Activated T-cell treated with anti-CD3 and anti-CD28 coated beads, Interleukin-2, amount 50 U/mL, for 1 hour (primary cell): ENCODE results near the gene MYOG.

ENCODE experiments used
- DNase-seq: peaks from one replicate; pipeline ENCODE4 v3.0.0-alpha.2; 2020

MYOG gene

GRCh38 chr1:203045336-203045735, 40.5 kb downstream of the MYOG start:
- DNase-seq, result no peak

- DNase-seq, result no peak
Measured at GRCh38 chr1:203044546-203045250, 41.1 kb downstream of the MYOG start.

GRCh38 chr1:203043830-203044545, 41.8 kb downstream of the MYOG start:
- DNase-seq, result no peak

GRCh38 chr1:203041351-203041932, 44.4 kb downstream of the MYOG start:
- no peak for DNase-seq

GRCh38 chr1:203040513-203041275, 45.1 kb downstream of the MYOG start:
- DNase-seq, result no peak

- DNase-seq, result no peak
Measured at GRCh38 chr1:203039609-203040512, 46.0 kb downstream of the MYOG start.

GRCh38 chr1:203038891-203039608, 46.8 kb downstream of the MYOG start:
- DNase-seq, result peak; percentile 67

- no peak for DNase-seq
Measured at GRCh38 chr1:203038217-203038741, 47.5 kb downstream of the MYOG start.

- DNase-seq, result no peak
Measured at GRCh38 chr1:203037509-203038190, 48.2 kb downstream of the MYOG start.

GRCh38 chr1:203036537-203036936, 49.3 kb downstream of the MYOG start:
- DNase-seq, result no peak

- no peak for DNase-seq
Measured at GRCh38 chr1:203036135-203036534, 49.7 kb downstream of the MYOG start.

GRCh38 chr1:203035111-203036000, 50.5 kb downstream of the MYOG start:
- DNase-seq, result no peak

GRCh38 chr1:203034422-203035110, 51.2 kb downstream of the MYOG start:
- no peak for DNase-seq

- no peak for DNase-seq
Measured at GRCh38 chr1:203033917-203034316, 51.9 kb downstream of the MYOG start.

- DNase-seq, result no peak
Measured at GRCh38 chr1:203033287-203033686, 52.5 kb downstream of the MYOG start.
